HG03342 (cell line): ENCODE measurements around the gene HOXD8.

Source experiments
- ATAC-seq: cut with Tn5 transposase; IDR thresholded peaks from one replicate; pipeline ENCODE4 v1.9.1; 2021; ENCODE audit warnings: mild to moderate bottlenecking, moderate library complexity; ENCODE audit not compliant: unreplicated experiment

Gene HOXD8

DNA sequence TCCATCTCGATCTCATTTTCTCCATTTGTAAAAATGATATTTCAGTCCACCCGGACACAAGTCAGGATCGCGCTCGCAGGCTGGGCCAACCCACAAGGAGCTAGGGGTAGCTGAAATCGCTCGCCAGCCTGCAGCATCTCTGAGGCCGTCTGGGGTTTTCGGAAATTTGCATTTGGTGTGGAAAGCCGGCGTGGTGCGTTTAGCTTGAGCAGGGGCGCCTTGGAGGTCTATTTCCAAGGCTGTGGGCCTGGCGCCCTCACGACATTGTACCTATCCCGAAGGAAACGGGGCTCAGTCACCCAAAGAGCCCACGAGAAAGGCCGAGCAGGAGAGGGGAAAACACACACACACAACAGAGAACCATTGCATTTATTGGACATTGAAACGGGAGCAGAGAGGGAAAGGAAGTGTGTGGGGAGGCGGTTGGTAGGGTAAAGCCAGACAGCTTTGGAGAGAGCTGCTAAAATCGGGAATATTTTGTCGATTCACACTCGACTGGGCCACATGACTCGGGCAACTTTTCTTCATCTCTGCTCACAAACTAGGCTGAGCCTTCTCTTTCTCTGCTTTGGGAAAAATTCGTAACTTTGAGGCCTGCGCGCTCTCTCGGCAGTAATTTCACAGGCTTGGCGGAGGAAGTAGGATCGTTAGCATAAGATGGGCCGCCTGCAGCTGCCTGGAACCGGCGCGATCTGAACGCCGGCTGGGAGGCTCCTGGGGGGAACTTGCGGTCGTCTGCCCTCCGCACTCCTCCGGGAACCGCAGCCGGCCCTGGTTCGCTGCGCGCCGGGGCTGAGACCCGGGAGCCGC is 1.1 kb upstream of the HOXD8 start:
- no peak for ATAC-seq

DNA sequence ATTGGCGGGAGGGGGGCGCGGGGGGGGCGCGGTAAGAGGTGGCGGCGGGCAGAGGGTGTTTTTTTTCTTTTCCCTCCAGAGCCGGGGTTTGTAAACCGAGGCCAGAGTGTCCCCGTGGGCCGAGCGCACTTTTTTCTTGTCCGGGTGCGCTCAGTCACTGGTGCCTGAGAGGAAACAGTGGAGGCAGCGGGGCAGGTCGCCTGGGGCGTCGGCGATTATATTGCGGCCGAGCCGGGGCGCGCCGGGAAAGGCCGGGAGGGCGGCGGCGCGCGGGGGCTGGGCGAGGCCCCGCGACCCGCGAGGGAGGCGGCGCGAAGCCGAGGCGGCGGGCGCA is 275 bp downstream of the HOXD8 start:
- ATAC-seq: no peak

DNA sequence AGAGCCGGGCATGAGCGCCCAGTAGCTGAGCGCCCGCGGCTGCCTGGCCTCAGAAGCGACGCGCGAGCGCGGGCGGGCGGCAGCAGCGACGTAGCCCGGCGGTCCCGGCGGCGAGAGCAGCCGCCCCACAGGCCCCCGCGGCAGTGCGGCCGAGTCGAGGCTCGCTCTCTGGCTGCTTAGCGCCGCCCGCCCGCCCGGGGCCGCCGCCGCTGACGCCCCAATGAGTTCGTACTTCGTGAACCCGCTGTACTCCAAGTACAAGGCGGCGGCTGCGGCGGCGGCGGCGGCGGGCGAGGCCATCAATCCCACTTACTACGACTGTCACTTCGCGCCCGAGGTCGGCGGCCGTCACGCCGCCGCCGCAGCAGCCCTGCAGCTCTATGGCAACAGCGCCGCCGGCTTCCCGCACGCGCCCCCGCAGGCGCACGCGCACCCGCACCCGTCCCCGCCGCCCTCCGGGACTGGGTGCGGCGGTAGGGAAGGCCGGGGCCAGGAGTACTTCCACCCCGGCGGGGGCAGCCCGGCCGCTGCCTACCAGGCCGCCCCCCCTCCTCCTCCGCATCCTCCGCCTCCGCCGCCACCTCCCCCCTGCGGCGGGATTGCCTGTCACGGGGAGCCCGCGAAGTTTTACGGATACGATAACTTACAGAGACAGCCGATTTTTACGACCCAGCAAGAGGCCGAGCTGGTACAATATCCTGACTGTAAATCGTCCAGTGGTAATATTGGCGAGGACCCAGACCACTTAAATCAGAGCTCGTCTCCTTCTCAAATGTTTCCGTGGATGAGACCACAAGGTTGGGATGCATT is 847 bp downstream of the HOXD8 start:
- ATAC-seq: no peak

DNA sequence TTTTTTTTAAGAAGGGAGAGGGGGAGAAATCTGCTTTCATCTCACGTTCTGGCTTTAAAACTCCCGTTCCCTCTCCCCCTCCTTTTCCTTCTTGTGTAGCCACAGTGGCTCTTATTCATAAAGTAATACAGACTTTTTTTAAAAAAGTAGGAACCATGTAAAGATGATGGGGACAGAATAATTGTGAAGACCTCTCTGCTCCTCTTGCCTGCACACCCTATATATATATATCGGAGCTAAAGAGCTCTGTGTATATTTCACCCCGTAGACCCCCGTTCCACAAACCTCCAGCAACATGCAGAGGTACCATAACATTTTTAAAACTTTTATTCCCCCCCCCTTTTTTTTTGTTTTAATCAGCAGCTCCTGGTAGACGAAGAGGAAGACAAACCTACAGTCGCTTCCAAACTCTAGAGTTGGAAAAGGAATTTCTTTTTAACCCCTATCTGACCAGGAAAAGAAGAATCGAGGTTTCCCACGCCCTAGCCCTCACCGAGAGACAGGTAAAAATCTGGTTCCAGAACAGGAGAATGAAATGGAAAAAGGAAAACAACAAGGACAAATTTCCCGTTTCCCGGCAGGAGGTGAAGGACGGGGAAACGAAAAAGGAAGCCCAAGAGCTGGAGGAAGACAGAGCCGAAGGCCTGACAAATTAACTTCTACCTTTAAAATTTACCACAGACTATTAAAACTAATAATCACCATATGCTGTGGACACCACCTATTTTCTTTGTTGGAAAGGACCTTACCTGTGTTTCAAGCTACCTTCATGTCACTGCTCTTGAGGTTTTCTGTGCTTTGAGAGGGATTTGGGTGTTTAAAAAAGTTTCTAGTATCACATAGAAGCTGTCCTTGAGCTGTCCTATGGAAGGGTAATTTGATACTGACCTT is 1.7 kb downstream of the HOXD8 start:
- ATAC-seq: no peak

DNA sequence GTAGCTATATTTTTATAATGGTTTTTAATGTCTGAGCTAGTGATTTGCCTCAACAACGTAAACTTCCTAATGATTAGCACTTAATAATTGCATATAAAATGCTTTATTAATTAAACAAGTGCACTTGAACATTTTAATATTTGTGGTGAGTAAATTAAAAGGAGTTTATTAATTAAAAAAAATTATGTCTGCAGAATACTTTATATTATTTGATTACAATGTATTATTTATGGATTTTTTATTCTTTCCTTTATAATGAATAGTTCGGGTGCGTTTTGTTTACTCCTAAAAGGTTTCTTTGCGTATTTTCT is 2.3 kb downstream of the HOXD8 start:
- no peak for ATAC-seq

DNA sequence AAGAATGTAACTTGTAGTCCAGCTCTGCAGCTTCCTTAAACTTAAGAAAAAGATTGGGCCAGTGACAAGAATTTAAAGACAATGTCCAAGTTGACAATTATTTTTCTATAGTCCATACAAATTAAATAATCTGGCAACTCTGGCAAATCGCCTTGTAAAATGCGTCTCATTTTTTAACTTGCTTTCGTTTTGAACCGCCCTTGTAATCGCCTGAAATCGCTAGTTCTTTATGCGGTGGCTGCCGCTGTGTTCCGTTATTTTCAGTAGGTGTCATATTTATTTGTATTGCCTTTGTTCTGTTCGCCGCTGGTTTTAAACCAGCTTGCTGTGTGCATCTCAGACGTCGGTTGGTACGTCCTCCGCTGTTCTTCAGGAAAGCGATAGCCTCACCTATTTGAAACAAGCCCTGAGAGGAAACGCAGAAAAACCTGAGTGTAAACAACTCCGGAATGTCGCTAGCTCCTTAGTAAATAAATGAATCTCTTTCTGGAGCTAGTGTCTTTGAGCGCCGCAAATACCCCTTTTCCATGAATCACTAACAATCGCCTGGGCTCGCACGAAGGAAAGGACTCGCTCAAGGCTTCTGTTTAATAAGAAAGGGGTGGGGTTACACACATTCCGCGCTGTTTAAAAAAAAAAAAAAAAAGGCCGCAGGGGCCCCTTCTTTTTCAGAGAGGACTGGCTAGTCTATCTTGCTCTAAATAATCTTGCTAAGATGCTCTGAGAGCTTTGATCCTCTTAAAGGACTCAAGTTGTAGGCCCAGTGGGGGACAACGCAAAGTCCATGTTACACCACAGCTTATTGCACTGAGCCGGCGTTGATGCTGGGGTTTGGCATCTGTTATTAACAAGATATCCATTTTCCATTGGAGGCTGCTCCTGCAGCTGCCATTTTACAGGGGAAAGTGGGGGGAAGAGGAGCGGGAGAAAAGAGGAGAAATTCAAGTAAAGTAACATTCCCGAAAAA is 3.0 kb downstream of the HOXD8 start:
- no peak for ATAC-seq

DNA sequence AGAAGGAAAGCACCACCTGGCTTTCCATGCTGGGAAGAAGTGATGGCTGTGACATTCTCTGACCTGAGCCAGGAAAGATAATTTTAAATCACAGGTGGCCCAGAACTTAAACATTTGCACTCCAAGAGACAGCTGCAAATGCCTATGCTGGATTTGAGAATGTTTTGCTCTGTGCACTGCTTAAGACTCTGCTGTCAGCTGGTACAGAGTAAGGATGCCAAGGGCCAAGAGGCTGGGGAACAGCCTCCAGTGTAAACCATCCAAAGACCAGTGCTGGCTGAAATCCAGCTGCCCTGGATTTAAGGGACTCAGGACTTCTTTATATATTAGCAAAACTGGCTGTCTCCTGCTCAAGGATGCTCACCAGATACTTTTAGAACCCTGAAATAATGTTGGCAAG is 3.9 kb downstream of the HOXD8 start:
- ATAC-seq: no peak

DNA sequence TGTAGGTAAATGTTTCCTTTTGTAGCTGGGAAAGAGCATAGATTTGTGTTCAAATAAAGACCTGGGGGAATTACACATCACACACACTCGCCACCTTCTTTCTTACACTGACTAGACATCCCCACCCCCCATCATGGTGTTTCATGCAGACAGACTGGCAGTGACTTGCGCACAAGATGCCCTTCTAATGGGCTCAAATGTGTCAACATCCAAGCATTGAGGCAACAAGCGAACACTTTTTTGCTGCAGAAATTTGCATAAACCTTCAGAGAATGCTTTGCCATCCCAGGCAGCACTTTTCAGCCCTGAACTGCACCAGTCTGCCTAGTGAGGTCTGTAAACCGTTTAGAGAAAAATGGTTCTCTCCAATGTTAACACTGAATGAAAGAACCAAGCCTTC is 4.5 kb downstream of the HOXD8 start:
- ATAC-seq: no peak

DNA sequence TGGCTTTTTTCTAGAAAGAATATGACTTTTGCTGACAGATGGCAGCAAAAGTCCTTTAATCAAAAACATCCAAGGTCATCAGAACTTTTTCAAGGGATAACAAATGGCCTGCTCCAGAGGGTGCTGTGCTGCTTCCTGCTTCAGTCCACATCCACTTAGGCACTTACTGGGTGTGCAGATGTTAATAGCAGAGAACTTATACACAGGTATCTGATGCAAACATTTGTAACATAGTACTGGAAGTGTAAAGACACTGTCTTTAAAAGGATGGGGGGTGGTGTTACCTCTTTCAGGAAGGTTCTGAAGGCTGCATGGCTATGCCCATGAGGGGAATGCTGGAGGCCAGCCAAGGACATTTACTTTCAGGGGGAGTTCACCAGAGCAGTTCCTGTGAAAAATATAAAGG is 5.5 kb downstream of the HOXD8 start:
- ATAC-seq: no peak

DNA sequence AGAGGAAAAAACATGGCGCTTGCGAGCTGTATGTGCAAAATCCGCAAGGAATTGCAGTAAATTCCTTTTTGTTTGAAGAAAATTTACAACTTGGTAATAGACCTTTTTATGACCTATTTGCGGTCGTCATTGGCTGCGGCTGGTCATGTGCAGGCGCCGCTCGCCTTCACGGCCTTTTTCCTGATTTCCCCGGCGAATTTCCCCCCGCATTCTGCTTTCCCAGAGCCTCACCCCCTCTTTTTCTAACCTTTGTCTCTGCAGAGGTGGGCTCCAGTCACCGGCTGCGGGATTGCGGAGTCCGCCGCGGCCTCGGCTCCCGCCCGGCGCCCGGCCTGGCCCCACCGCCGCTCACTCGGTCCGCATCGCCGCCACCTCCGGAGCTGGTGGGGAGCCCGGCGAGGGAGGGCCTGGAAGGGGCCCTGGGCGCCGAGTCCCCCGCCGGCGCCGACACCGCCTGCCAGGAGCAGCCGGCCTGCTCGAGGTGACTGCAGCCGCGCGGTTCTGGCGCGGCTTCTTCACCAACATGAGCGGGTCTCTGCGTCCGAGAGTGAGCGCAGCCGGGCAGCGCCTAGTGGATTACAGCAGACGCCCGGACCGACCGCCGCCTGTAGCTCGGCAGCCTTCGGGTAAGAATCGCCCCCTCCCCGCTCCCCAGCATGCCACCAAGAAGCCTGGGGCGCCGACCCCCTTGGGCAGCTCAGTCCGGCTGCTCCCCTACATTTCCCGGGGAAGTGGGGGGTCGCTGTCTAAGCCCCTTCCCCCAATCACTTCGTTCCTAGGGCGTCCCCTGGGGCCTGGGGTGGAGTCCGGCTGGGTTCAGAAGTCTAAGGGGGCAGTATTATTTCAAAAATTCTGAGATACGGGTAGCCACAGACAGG is 7.1 kb downstream of the HOXD8 start:
- no peak for ATAC-seq

DNA sequence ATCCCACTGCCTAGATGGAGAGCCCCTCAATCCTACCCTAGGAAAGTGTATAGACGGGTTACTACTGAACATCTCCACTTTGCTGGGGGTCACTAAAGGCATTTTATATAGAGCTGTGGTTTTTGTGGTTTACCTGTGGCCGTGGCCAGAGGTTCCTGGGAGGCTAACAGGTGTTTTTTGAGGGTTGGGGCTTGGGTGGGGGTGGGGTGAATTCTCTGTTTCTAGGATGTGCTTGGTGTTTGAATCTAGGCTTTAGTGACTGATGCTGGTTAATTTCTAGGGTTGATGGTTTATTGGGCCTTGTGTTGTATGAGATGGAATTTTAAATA is 7.7 kb downstream of the HOXD8 start:
- ATAC-seq: no peak

DNA sequence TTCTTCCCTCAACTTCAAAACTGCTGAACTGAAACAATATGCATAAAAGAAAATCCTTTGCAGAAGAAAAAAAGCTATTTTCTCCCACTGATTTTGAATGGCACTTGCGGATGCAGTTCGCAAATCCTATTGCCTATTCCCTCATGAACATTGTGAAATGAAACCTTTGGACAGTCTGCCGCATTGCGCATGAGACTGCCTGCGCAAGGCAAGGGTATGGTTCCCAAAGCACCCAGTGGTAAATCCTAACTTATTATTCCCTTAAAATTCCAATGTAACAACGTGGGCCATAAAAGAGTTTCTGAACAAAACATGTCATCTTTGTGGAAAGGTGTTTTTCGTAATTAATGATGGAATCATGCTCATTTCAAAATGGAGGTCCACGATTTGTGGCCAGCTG is 8.4 kb downstream of the HOXD8 start:
- no peak for ATAC-seq

DNA sequence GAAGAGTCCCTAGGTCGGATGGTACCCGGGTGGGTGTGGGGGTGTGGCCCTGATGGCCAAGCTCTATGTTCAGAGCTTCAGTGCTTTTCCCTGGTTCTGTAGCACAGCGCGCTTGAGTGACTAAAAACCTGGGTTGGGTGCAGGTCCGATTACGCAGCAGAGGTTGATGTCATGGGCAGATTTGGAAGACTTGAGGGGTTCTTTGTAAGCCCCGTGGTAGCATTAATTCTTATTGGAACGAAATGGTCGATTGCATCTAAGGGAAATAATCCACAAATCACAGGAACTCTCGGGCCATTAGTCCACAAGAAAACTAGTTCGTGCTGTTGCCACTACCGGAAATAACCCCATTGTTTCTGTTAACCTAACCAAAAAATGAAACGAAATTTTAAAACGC is 9.0 kb downstream of the HOXD8 start:
- no peak for ATAC-seq

DNA sequence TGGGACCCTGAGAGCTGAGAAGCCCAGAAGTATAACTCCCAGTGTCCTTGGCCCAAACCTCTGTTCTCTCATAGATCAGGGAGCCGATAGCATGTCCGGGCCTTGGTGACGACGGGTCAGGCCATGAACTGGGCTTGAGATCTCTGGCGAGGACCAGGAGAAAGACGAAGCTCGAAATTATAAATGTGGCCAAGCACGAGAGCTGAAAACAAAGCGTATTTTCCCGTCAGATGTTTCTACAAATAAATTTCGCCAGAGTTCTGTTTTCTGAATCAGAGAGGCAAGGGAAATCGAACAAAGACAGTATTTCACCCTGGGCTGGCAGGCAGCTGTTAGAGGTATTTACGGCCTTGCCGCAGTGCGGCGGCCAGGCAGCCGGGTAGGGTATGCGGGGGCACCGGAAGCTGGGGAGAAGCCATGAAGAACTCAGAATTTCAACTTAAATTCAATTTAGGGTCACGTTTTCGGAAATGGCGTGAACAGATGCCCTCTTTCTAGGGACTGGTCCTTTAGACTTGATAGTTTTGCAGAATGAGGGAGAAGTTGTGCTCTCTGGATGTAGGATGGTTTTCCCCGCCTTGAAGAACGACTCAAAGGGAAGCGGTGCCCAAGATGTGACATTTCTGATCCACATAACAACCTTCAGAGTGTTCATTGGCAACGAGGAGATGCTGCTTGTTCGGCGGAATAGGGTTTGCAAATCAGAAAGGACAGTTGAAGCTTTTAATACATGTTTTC is 9.6 kb downstream of the HOXD8 start:
- ATAC-seq: no peak

DNA sequence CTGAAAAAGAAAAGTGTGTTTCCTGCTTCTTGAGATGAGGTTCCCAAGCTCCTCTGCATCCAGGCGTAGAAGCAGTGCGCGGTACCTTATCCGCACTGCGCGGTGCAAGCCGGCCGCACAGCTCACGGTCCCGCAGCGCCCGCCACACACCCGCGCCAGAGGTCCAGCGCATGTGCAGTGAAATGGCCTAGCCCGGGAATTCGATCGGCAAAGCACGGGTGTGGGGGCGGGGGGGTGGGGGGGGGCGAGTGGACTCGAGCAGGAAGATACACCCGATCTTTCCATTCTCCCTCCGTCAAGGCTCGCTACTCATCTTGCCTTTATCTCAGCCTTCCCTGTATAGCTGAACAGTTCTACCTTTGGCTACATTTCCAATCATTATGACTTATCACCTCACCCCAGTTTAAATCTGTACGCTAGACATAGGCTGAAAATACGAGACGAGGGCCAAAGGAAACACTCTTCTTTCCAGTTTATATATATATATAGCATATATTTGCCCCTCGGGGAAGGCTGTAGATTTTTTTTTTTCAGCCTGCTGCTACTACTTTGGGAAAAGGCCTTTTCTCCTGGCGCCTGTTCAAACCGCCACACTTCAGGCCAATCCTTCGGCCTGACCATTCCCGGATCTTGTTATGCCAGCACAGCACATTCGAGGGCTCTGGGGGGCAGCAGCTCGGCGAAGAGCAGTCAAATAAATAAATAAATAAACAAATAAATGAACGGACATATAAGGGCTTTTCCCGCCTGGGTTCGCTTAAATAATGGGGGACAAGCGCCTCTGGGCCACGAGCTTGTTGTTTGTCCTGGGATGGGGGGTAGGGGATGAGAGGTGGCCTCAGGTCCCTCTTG is 10.4 kb downstream of the HOXD8 start:
- no peak for ATAC-seq

DNA sequence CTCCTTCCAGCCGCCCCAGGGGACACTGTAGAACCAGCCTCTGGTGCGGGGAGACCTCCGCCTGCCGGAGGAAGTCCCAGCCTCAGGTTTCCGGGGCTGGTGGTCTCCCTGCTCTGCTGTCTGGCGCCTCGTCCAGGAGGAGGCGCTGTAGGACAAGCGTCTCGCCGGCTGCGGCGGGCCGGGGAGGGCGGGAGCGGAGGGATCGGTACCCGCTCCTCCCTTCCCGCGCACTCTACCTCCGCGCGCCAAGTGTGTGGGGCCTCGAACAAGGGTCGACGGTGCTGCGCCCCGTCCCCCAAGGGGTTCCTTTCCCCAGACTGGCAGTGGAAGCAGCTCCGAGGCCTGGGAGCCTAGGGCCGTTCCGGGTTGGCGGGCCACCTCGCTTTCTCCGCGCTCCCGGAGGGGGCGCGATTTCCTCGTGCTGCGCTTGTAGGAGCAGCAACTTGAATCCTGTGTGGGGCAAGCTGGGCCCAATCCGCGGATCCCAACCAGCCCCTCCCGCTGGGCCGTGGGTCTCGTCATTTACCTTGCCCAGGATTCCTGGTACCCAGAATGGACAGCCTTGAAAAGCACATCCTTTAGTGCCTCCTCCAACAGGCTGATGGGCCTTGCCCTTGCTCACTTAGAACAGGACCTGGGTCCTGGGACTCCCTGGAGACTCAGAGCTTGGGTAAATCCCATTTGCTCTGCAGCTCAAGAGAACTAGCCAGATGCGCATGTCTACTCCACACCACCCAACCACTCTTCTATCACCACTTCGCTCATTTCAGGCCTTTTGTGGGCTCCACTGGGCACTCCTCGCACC is 11.2 kb downstream of the HOXD8 start:
- peak; percentile 94 for ATAC-seq

DNA sequence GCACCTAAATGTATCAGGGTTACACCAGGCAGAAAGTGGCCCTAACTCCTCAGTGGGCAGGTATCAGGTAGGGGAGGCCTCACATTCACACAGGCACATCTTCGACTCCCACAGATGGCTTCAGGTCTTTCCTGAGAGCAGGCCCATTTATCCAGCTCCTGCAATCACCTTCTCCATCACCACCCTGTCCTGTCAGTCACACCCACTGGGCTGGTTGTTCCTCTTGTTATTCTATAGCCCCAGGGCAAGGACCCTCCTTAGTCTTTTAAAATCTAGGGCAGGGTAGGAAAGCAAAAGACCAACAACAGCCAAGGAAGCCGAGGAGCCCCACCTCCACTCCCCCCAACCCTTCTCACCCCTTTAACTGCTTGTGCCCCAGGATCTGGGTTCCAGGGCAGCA is 12.8 kb downstream of the HOXD8 start:
- ATAC-seq: no peak
